GM12878 (cell line): ENCODE data around the gene PCSK6. TPM values are rescaled to one million over a fixed set of nuclear protein-coding genes. Genes with fewer than 3 reads are reported as not detected.

Experiments used
- ATAC-seq: fragments of 200-7000 bp; cut with Tn5 transposase; 3 replicates; pipeline ENCODE4 v1.9.1; 2020; ENCODE audit warnings: mild to moderate bottlenecking, moderate library complexity
- BruUV-seq: library from RNA; stranded (reverse); fragments of 400-500 nt; replicated peaks from 2 replicates; lab custom pipeline; 2021; lab: Mats Ljungman, UMichigan
- CTCF ChIA-PET: fragments of 300-600 bp; sonication (Branson Sonifier 250); formaldehyde crosslinking; extraction: SDS; loops from one replicate; lab custom pipeline; 2021; ENCODE audit warnings: inconsistent platforms; lab: Yijun Ruan, JAX
- POLR2A ChIA-PET: fragments of 350-600 bp; formaldehyde crosslinking; extraction: SDS; loops from one replicate; lab custom pipeline; 2021; ENCODE audit warnings: inconsistent platforms; lab: Charles Lee
- RAD21 ChIA-PET: fragments of 300-600 bp; sonication (Branson Sonifier 250); formaldehyde crosslinking; loops from one replicate; lab custom pipeline; 2023; ENCODE audit warnings: antibody characterized with exemption; ENCODE audit not compliant: unreplicated experiment; lab: Charles Lee
- SMC1A ChIA-PET: fragments of 300-600 bp; sonication (Branson Sonifier 250); formaldehyde crosslinking; loops from one replicate; lab custom pipeline; 2023; ENCODE audit not compliant: unreplicated experiment, uncharacterized antibody; lab: Charles Lee
- DNase-seq: peaks from one replicate; pipeline ENCODE4 v3.0.0-alpha.2; 2011; ENCODE audit warnings: low read depth, low spot score
- FAIRE-seq: peaks from 3 replicates; lab custom pipeline; 2011; peaks lifted over from hg19 to GRCh38; lab: Jason Lieb, UNC
- H2AFZ ChIP-seq: 2 replicates; pipeline ENCODE4 v1.6.0; 2011; ENCODE audit warnings: low read depth, low read length, control low read depth; ENCODE audit not compliant: control insufficient read depth
- H3K27ac ChIP-seq: 2 replicates; pipeline ENCODE4 v1.5.1; 2011; ENCODE audit warnings: control low read depth; ENCODE audit not compliant: control insufficient read depth, insufficient read depth
- H3K27me3 ChIP-seq, 2 experiments: replicated peaks in 1 of 2; 2 replicates each; pipeline versions ENCODE4 v1.6.0 to v1.6.1; 2011; ENCODE audit warnings: low read length in 1 of 2; ENCODE audit not compliant: control insufficient read depth in 2 of 2, insufficient read depth in 2 of 2
- H3K36me3 ChIP-seq, 2 experiments: 2 replicates each; pipeline ENCODE4 v1.5.1; 2011; ENCODE audit warnings: low read length in 1 of 2; ENCODE audit not compliant: control insufficient read depth in 2 of 2, insufficient read depth in 2 of 2
- H3K4me1 ChIP-seq: 2 replicates; pipeline ENCODE4 v1.6.1; 2011; ENCODE audit warnings: mild to moderate bottlenecking, low read length, moderate library complexity, mixed read lengths; ENCODE audit not compliant: control insufficient read depth, insufficient read depth
- H3K4me2 ChIP-seq: 2 replicates; pipeline ENCODE4 v1.6.0; 2011; ENCODE audit warnings: control low read depth; ENCODE audit not compliant: control insufficient read depth, insufficient read depth
- H3K4me3 ChIP-seq: fragments of 200-600 bp; sonication (generic); 2 replicates; pipeline ENCODE4 v1.5.1; 2016
- H3K79me2 ChIP-seq: 2 replicates; pipeline ENCODE4 v1.6.0; 2011; ENCODE audit warnings: low read length; ENCODE audit not compliant: control insufficient read depth, insufficient read depth
- H3K9ac ChIP-seq: 2 replicates; pipeline ENCODE4 v1.8.0; 2011; ENCODE audit warnings: low read length, control low read depth, mixed read lengths; ENCODE audit not compliant: control insufficient read depth, insufficient read depth
- H3K9me3 ChIP-seq: replicated peaks from 3 replicates; pipeline ENCODE4 v1.5.1; 2011; ENCODE audit warnings: mild to moderate bottlenecking, low read length; ENCODE audit not compliant: control insufficient read depth, insufficient read depth
- H4K20me1 ChIP-seq: 2 replicates; pipeline ENCODE4 v1.6.0; 2011; ENCODE audit not compliant: control insufficient read depth, insufficient read depth
- CHD4 ChIP-seq: fragments of 200-600 bp; sonication (generic); IDR thresholded peaks from 2 replicates; pipeline ENCODE4 v1.6.1; 2016; ENCODE audit warnings: mild to moderate bottlenecking
- ESRRA ChIP-seq: IDR thresholded peaks from 2 replicates; pipeline ENCODE4 v1.6.1; 2012; ENCODE audit warnings: mild to moderate bottlenecking, low read length, improper control_type of control experiment
- EZH2 ChIP-seq: IDR thresholded peaks from 2 replicates; pipeline ENCODE4 v1.6.1; 2012; ENCODE audit warnings: low read depth, mild to moderate bottlenecking, control low read depth, inconsistent platforms, low read length, borderline replicate concordance; ENCODE audit not compliant: control insufficient read depth
- LARP7 ChIP-seq: fragments of 450-650 bp; IDR thresholded peaks from 2 replicates; pipeline ENCODE4 v1.6.1; 2017; ENCODE audit warnings: mild to moderate bottlenecking
- MXI1 ChIP-seq: fragments of 150-350 bp; IDR thresholded peaks from 2 replicates; pipeline ENCODE4 v1.6.1; 2011; ENCODE audit warnings: low read depth, mild to moderate bottlenecking, inconsistent platforms, low read length, improper control_type of control experiment
- SIX5 ChIP-seq: IDR thresholded peaks from 2 replicates; pipeline ENCODE4 v1.6.1; 2011; ENCODE audit warnings: mild to moderate bottlenecking, low read depth, low read length, moderate library complexity; ENCODE audit not compliant: severe bottlenecking
- SMAD1 ChIP-seq: fragments of 450-650 bp; IDR thresholded peaks from 2 replicates; pipeline ENCODE4 v1.6.1; 2018; ENCODE audit warnings: mild to moderate bottlenecking, low read depth; ENCODE audit not compliant: partially characterized antibody
- ZNF207 ChIP-seq: fragments of 450-650 bp; IDR thresholded peaks from 2 replicates; pipeline ENCODE4 v1.6.1; 2014; ENCODE audit warnings: antibody characterized with exemption, mild to moderate bottlenecking, borderline replicate concordance
- ZSCAN29 ChIP-seq: fragments of 450-650 bp; IDR thresholded peaks from 2 replicates; pipeline ENCODE4 v1.6.1; 2017; ENCODE audit warnings: mild to moderate bottlenecking, moderate library complexity
- WGBS: methylation state at CpG from one replicate; pipeline ENCODE4 v1.1.6; 2016; ENCODE audit warnings: low lambda C conversion rate; ENCODE audit not compliant: insufficient replicate concordance, insufficient coverage; ENCODE audit errors: missing lambda C conversion rate; 5-methylcytosine and 5-hydroxymethylcytosine counted together
- in situ Hi-C: fragments of 300-500 bp; cut with MboI; formaldehyde crosslinking; loops from 9 replicates; pipeline ENCODE4 v1.14.3; 2018; ENCODE audit warnings: mixed read lengths
- intact Hi-C: fragments of 100-400 bp; cut with micrococcal nuclease; formaldehyde crosslinking; loops from one replicate; pipeline ENCODE4 v1.14.2; 2022; ENCODE audit not compliant: unreplicated experiment
- polyA plus RNA-seq, 11 experiments: library from polyadenylated mRNA; depleted of rRNA in 4 of 11; unstranded in 6 of 11; stranded (reverse) in 5 of 11; fragments of >200 nt; fragmentation: Nextera tagmentation in 4 of 11; fragmentation: Illumina TruSeq in 1 of 11; extraction: Ambion mirVana in 4 of 11; extraction: Trizol in 1 of 11; gene quantifications; 1 replicate in 1 of 11; 2 replicates in 10 of 11; pipeline versions ENCODE4 v1.2.1 to v1.2.3, GENCODE V29; 2011 to 2016; ENCODE audit warnings: inconsistent platforms in 2 of 11, missing spikeins in 2 of 11, low read depth in 1 of 11
- total RNA-seq, 4 experiments: library from RNA; depleted of rRNA in 3 of 4; stranded (reverse); fragments of >200 nt in 3 of 4; fragmentation: Illumina TruSeq in 1 of 4; extraction: Trizol in 1 of 4; gene quantifications; 2 replicates each; pipeline versions ENCODE4 v1.2.1 to v1.2.3, GENCODE V29; 2013 to 2021
- TF ChIP-seq, protein P1 (sequence below): IDR thresholded peaks from 2 replicates; pipeline ENCODE4 v1.6.1; 2011; ENCODE audit warnings: low read depth, low read length, improper control_type of control experiment, borderline replicate concordance
- TF ChIP-seq, protein P2 (sequence below): fragments of 150-350 bp; IDR thresholded peaks from 2 replicates; pipeline ENCODE4 v1.6.1; 2016; ENCODE audit warnings: low read depth, low read length

The PCSK6 gene
- total and polyA plus RNA-seq, 10 of the 15 experiments (the other 5 are each of a cell fraction or from before 2014, with no cell fraction given) = 0.19 to 0.67 (median 0.25) TPM; not detected in 4

- H3K36me3 ChIP-seq = no peaks in the 10 kb centered on the region
- TF ChIP-seq CHD4 (no peak), MXI1 (no peak)
- TF ChIP-seq, protein P1, sequence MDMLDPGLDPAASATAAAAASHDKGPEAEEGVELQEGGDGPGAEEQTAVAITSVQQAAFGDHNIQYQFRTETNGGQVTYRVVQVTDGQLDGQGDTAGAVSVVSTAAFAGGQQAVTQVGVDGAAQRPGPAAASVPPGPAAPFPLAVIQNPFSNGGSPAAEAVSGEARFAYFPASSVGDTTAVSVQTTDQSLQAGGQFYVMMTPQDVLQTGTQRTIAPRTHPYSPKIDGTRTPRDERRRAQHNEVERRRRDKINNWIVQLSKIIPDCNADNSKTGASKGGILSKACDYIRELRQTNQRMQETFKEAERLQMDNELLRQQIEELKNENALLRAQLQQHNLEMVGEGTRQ = no peak
- TF ChIP-seq, all 136 proteins: peak for 0
- in situ Hi-C loops = no loop called here
- POLR2A ChIA-PET = no interaction called here
- ATAC-seq = no peak
- RAD21 ChIA-PET = no interaction called here
- BruUV-seq = no TSS peak
- no peak overlapping the region for H3K4me3 ChIP-seq
- CTCF ChIA-PET = no interaction called here
- H2AFZ ChIP-seq = no peak overlapping the region
- H3K27ac ChIP-seq = no peak overlapping the region
- SMC1A ChIA-PET = no interaction called here
- 8% methylated on average over 7 of the region's 7 CpGs for WGBS
- no peaks in the 10 kb centered on the region for H4K20me1 ChIP-seq
- H3K4me2 ChIP-seq = no peak overlapping the region
- no peaks in the 10 kb centered on the region for H3K4me1 ChIP-seq
- H3K9me3 ChIP-seq = no peaks in the 10 kb centered on the region
- no peaks in the 10 kb centered on the region for H3K79me2 ChIP-seq
- H3K9ac ChIP-seq = no peak overlapping the region
- H3K27me3 ChIP-seq = peaks cover 0 to 4% of the 10 kb centered on the region in 2 experiments; a peak in 3 of 4 replicates
- no peak for FAIRE-seq
- DNase-seq = no peak
- intact Hi-C loops = no loop called here
Measured at GRCh38 chr15:101433396-101433795, 56.1 kb downstream of the PCSK6 start.

- no peak overlapping the region for H2AFZ ChIP-seq
- SMC1A ChIA-PET = no interaction called here
- no peaks in the 10 kb centered on the region for H3K9me3 ChIP-seq
- RAD21 ChIA-PET = no interaction called here
- no peak for ATAC-seq
- H3K79me2 ChIP-seq = no peaks in the 10 kb centered on the region
- H3K4me2 ChIP-seq = no peak overlapping the region
- no peak for DNase-seq
- peaks cover 0 to 4% of the 10 kb centered on the region in 2 experiments; a peak in 3 of 4 replicates for H3K27me3 ChIP-seq
- H3K4me1 ChIP-seq = no peaks in the 10 kb centered on the region
- BruUV-seq = no TSS peak
- no peak overlapping the region for H3K27ac ChIP-seq
- no peak overlapping the region for H3K9ac ChIP-seq
- CTCF ChIA-PET = no interaction called here
- H3K36me3 ChIP-seq = no peaks in the 10 kb centered on the region
- H3K4me3 ChIP-seq = no peak overlapping the region
- no peaks in the 10 kb centered on the region for H4K20me1 ChIP-seq
- intact Hi-C loops (no loop called here), in situ Hi-C loops (no loop called here)
- WGBS = 2% methylated on average over 3 of the region's 3 CpGs
- FAIRE-seq = no peak
- POLR2A ChIA-PET = interaction anchor here (0.5 kb wide), 1 partner anchor 71 kb away, joined by 3 read pairs; no protein-coding TSS in a partner anchor
- TF ChIP-seq EZH2 (no peak), ZNF207 (no peak), MXI1 (no peak), SIX5 (no peak), ESRRA (no peak), LARP7 (no peak), ZSCAN29 (no peak), SMAD1 (no peak)
- TF ChIP-seq, protein P2, sequence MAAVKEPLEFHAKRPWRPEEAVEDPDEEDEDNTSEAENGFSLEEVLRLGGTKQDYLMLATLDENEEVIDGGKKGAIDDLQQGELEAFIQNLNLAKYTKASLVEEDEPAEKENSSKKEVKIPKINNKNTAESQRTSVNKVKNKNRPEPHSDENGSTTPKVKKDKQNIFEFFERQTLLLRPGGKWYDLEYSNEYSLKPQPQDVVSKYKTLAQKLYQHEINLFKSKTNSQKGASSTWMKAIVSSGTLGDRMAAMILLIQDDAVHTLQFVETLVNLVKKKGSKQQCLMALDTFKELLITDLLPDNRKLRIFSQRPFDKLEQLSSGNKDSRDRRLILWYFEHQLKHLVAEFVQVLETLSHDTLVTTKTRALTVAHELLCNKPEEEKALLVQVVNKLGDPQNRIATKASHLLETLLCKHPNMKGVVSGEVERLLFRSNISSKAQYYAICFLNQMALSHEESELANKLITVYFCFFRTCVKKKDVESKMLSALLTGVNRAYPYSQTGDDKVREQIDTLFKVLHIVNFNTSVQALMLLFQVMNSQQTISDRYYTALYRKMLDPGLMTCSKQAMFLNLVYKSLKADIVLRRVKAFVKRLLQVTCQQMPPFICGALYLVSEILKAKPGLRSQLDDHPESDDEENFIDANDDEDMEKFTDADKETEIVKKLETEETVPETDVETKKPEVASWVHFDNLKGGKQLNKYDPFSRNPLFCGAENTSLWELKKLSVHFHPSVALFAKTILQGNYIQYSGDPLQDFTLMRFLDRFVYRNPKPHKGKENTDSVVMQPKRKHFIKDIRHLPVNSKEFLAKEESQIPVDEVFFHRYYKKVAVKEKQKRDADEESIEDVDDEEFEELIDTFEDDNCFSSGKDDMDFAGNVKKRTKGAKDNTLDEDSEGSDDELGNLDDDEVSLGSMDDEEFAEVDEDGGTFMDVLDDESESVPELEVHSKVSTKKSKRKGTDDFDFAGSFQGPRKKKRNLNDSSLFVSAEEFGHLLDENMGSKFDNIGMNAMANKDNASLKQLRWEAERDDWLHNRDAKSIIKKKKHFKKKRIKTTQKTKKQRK = no peak
Measured at GRCh38 chr15:101432982-101433381, 56.5 kb downstream of the PCSK6 start.
